ENCODE results near the gene FN1. TPM values are rescaled to one million over a fixed set of nuclear protein-coding genes. Genes with fewer than 3 reads are reported as not detected.
A peak's percentile ranks its signal among the peaks of the same experiment; 100 is the strongest.

The FN1 gene
- polyA plus RNA-seq, 1 of the 3 experiments (the other 2 are of a cell fraction): 1,671 TPM

GRCh38 chr2:215411941-215412743 lies 23.7 kb downstream of the FN1 start:
- H3K4me1 ChIP-seq (ENCODE audit: control insufficient read depth in 1 of 2, insufficient read depth in 2 of 2, low read depth in 1 of 2, low read length in 1 of 2): peaks cover 0 to 58% of the 10 kb centered on the region in 2 experiments; a peak in 3 of 4 replicates
- POLR2A ChIA-PET: no interaction called here
- peaks cover 77% of the 10 kb centered on the region for H3K79me2 ChIP-seq (ENCODE audit: insufficient read depth)
- peaks cover 45 to 92% of the 10 kb centered on the region in 2 experiments for H3K36me3 ChIP-seq (replicated peaks in 1 of 2; ENCODE audit: control insufficient read depth in 1 of 2, insufficient read depth in 2 of 2, low read length in 1 of 2)
- no peak for TF ChIP-seq FOSL2 (IDR thresholded peaks at IDR 0.05; ENCODE audit: borderline replicate concordance, low read depth)
- no peak for TF ChIP-seq REST (IDR thresholded peaks at IDR 0.05; ENCODE audit: low read depth, low read length)
- TF ChIP-seq RAD21 (IDR thresholded peaks at IDR 0.05; ENCODE audit: low read length): no peak
- TF ChIP-seq TEAD4 (IDR thresholded peaks at IDR 0.05; ENCODE audit: borderline replicate concordance, insufficient read depth): no peak
- TF ChIP-seq, protein P1, sequence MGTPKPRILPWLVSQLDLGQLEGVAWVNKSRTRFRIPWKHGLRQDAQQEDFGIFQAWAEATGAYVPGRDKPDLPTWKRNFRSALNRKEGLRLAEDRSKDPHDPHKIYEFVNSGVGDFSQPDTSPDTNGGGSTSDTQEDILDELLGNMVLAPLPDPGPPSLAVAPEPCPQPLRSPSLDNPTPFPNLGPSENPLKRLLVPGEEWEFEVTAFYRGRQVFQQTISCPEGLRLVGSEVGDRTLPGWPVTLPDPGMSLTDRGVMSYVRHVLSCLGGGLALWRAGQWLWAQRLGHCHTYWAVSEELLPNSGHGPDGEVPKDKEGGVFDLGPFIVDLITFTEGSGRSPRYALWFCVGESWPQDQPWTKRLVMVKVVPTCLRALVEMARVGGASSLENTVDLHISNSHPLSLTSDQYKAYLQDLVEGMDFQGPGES (IDR thresholded peaks at IDR 0.05; ENCODE audit: low read depth, low read length): no peak
- no peak for TF ChIP-seq POLR2AphosphoS5 (IDR thresholded peaks at IDR 0.05; ENCODE audit: low read depth, low read length)
- TF ChIP-seq RXRA (IDR thresholded peaks at IDR 0.05; ENCODE audit: borderline replicate concordance, low read depth): no peak
- no peak for TF ChIP-seq CTCF (IDR thresholded peaks at IDR 0.05)
- TF ChIP-seq PBX3 (IDR thresholded peaks at IDR 0.05): no peak
- H3K4me2 ChIP-seq: peak overlapping the region; percentile 21; the same call in 1 of the 2 replicates
- peaks cover 69% of the 10 kb centered on the region for H4K20me1 ChIP-seq (ENCODE audit: insufficient read depth)
- H3K9ac ChIP-seq: no peak overlapping the region
- H3K27ac ChIP-seq (ENCODE audit: low read depth in 2 of 2, low read length in 1 of 2): peak overlapping the region in 1 of 2 experiments; percentile 83; a peak in 2 of 4 replicates
- 95% methylated on average over 9 of the region's 9 CpGs for WGBS (ENCODE audit: low lambda C conversion rate)
- H2AFZ ChIP-seq (ENCODE audit: low read depth): no peak overlapping the region
- H3F3A ChIP-seq (replicated peaks; ENCODE audit: insufficient read depth): peaks cover 97% of the 10 kb centered on the region
- H3K4me3 ChIP-seq (ENCODE audit: low read depth in 2 of 2, low read length in 1 of 2): no peak overlapping the region
- CTCF ChIA-PET: interaction anchor here (0.9 to 1.3 kb wide), 2 partner anchors 11 to 42 kb away, joined by 3 to 4 read pairs; no protein-coding TSS in a partner anchor
- no peaks in the 10 kb centered on the region for H3K9me2 ChIP-seq
- no peaks in the 10 kb centered on the region for H3K27me3 ChIP-seq (ENCODE audit: insufficient read depth)
- no peak for DNase-seq
- H3K9me3 ChIP-seq: no peaks in the 10 kb centered on the region

Measured in SK-N-SH (cell line).